Activated CD4-positive, alpha-beta memory T cell treated with anti-CD3 and anti-CD28 coated beads for 36 hours (primary cell): Measurements from ENCODE around the gene RERGL. TPM values are rescaled to one million over a fixed set of nuclear protein-coding genes. Genes with fewer than 3 reads are reported as not detected.

Experiments used
- CTCF ChIA-PET: fragments of 350-600 bp; sonication (Branson Sonifier 250); formaldehyde crosslinking; loops from one replicate; lab custom pipeline; 2021; ENCODE audit warnings: antibody characterized with exemption, inconsistent platforms; lab: Charles Lee
- POLR2A ChIA-PET: fragments of 350-600 bp; sonication (Branson Sonifier 250); formaldehyde crosslinking; loops from one replicate; lab custom pipeline; 2021; ENCODE audit warnings: antibody characterized with exemption; lab: Charles Lee
- DNase-seq: peaks from one replicate; pipeline ENCODE4 v3.0.0-alpha.2; 2020
- H3K27ac Mint-ChIP-seq: one replicate; pipeline ENCODE4 v1.8.0; 2021; ENCODE audit warnings: mixed read lengths
- H3K27me3 Mint-ChIP-seq: one replicate; pipeline ENCODE4 v1.8.0; 2021; ENCODE audit warnings: mixed read lengths
- H3K36me3 Mint-ChIP-seq: one replicate; pipeline ENCODE4 v1.8.0; 2021; ENCODE audit warnings: mixed read lengths
- H3K4me1 Mint-ChIP-seq: one replicate; pipeline ENCODE4 v1.8.0; 2021; ENCODE audit warnings: low read depth, mixed read lengths
- H3K4me3 Mint-ChIP-seq: one replicate; pipeline ENCODE4 v1.8.0; 2021; ENCODE audit warnings: mild to moderate bottlenecking, mixed read lengths
- H3K9me3 Mint-ChIP-seq: one replicate; pipeline ENCODE4 v1.8.0; 2021; ENCODE audit warnings: mixed read lengths
- intact Hi-C: fragments of 100-400 bp; cut with micrococcal nuclease; formaldehyde crosslinking; loops from one replicate; pipeline ENCODE4 v1.15.1; 2023
- total RNA-seq, 2 experiments: library from RNA; stranded (reverse); gene quantifications; one replicate each; pipeline ENCODE4 v1.2.3, GENCODE V29; 2021

Gene RERGL
- total RNA-seq: not detected

- H3K9me3 Mint-ChIP-seq: peaks cover 5% of the 10 kb centered on the region
- intact Hi-C loops: no loop called here
- no peaks in the 10 kb centered on the region for H3K27me3 Mint-ChIP-seq
- POLR2A ChIA-PET: no interaction called here
- no peak within 1 kb of the TSS for H3K4me3 Mint-ChIP-seq
- CTCF ChIA-PET: no interaction called here
- H3K4me1 Mint-ChIP-seq: no peaks in the 10 kb centered on the region
- no peak within 1 kb of the TSS for H3K27ac Mint-ChIP-seq
- DNase-seq: no peak
- no peaks in the 10 kb centered on the region for H3K36me3 Mint-ChIP-seq
Observed at GRCh38 chr12:18090093-18090492, at the start of gene RERGL. Gene RERGL (minus strand): TSS chr12:18090193. CDS start chr12:18090140, 53 bp downstream.

- Mint-ChIP-seq H3K4me3 (no peak overlapping the region), H3K27ac (no peak overlapping the region), H3K36me3 (no peaks in the 10 kb centered on the region), H3K27me3 (peaks cover 2% of the 10 kb centered on the region), H3K4me1 (no peaks in the 10 kb centered on the region), H3K9me3 (no peaks in the 10 kb centered on the region)
- no peak for DNase-seq
- intact Hi-C loops: no loop called here
- ChIA-PET CTCF (interaction anchor here (0.9 to 1.2 kb wide), 4 partner anchors 13 to 1050 kb away, joined by 3 read pairs; no protein-coding TSS in a partner anchor), POLR2A (no interaction called here)
Observed at GRCh38 chr12:18139254-18139653, 49.3 kb upstream of the RERGL start.

- POLR2A ChIA-PET: no interaction called here
- no peak overlapping the region for H3K27ac Mint-ChIP-seq
- no peaks in the 10 kb centered on the region for H3K36me3 Mint-ChIP-seq
- DNase-seq: no peak
- no peaks in the 10 kb centered on the region for H3K4me1 Mint-ChIP-seq
- H3K9me3 Mint-ChIP-seq: no peaks in the 10 kb centered on the region
- CTCF ChIA-PET: interaction anchor here (1.1 kb wide), 1 partner anchor 16 kb away, joined by 3 read pairs; no protein-coding TSS in a partner anchor
- intact Hi-C loops: no loop called here
- H3K4me3 Mint-ChIP-seq: no peak overlapping the region
- no peaks in the 10 kb centered on the region for H3K27me3 Mint-ChIP-seq
Observed at GRCh38 chr12:18135509-18135908, 45.5 kb upstream of the RERGL start.

GRCh38 chr12:18135086-18135485 is 45.1 kb upstream of the RERGL start:
- Mint-ChIP-seq H3K27ac (no peak overlapping the region), H3K36me3 (no peaks in the 10 kb centered on the region), H3K4me3 (no peak overlapping the region), H3K9me3 (no peaks in the 10 kb centered on the region), H3K27me3 (no peaks in the 10 kb centered on the region), H3K4me1 (no peaks in the 10 kb centered on the region)
- no peak for DNase-seq
- intact Hi-C loops: no loop called here
- CTCF ChIA-PET: no interaction called here
- POLR2A ChIA-PET: no interaction called here

GRCh38 chr12:18130851-18131250 is 40.9 kb upstream of the RERGL start:
- H3K27me3 Mint-ChIP-seq: no peaks in the 10 kb centered on the region
- POLR2A ChIA-PET: no interaction called here
- no peaks in the 10 kb centered on the region for H3K36me3 Mint-ChIP-seq
- intact Hi-C loops: no loop called here
- no peak for DNase-seq
- CTCF ChIA-PET: no interaction called here
- H3K9me3 Mint-ChIP-seq: peaks cover 13% of the 10 kb centered on the region
- H3K27ac Mint-ChIP-seq: no peak overlapping the region
- H3K4me3 Mint-ChIP-seq: no peak overlapping the region
- no peaks in the 10 kb centered on the region for H3K4me1 Mint-ChIP-seq

GRCh38 chr12:18123707-18124106 is 33.7 kb upstream of the RERGL start:
- intact Hi-C loops: no loop called here
- POLR2A ChIA-PET: no interaction called here
- Mint-ChIP-seq H3K4me1 (no peaks in the 10 kb centered on the region), H3K27me3 (no peaks in the 10 kb centered on the region), H3K36me3 (no peaks in the 10 kb centered on the region), H3K4me3 (no peak overlapping the region), H3K9me3 (peaks cover 15% of the 10 kb centered on the region), H3K27ac (no peak overlapping the region)
- CTCF ChIA-PET: no interaction called here
- DNase-seq: no peak

GRCh38 chr12:18120899-18121298 is 30.9 kb upstream of the RERGL start:
- H3K27ac Mint-ChIP-seq: no peak overlapping the region
- H3K27me3 Mint-ChIP-seq: no peaks in the 10 kb centered on the region
- H3K4me3 Mint-ChIP-seq: no peak overlapping the region
- intact Hi-C loops: no loop called here
- ChIA-PET CTCF (no interaction called here), POLR2A (no interaction called here)
- no peaks in the 10 kb centered on the region for H3K4me1 Mint-ChIP-seq
- peaks cover 4% of the 10 kb centered on the region for H3K9me3 Mint-ChIP-seq
- DNase-seq: no peak
- no peaks in the 10 kb centered on the region for H3K36me3 Mint-ChIP-seq

GRCh38 chr12:18108611-18109010 is 18.6 kb upstream of the RERGL start:
- Mint-ChIP-seq H3K9me3 (no peaks in the 10 kb centered on the region), H3K36me3 (no peaks in the 10 kb centered on the region)

GRCh38 chr12:18103624-18104023 is 13.6 kb upstream of the RERGL start:
- H3K27ac Mint-ChIP-seq: no peak overlapping the region
- intact Hi-C loops: no loop called here
- DNase-seq: no peak
- H3K4me3 Mint-ChIP-seq: no peak overlapping the region
- H3K27me3 Mint-ChIP-seq: no peaks in the 10 kb centered on the region
- CTCF ChIA-PET: no interaction called here
- no peaks in the 10 kb centered on the region for H3K9me3 Mint-ChIP-seq
- H3K4me1 Mint-ChIP-seq: no peaks in the 10 kb centered on the region
- POLR2A ChIA-PET: no interaction called here
- H3K36me3 Mint-ChIP-seq: no peaks in the 10 kb centered on the region

More at GRCh38 chr12:18108611-18109010, 18.6 kb upstream of the RERGL start:
- ChIA-PET CTCF (no interaction called here), POLR2A (no interaction called here)
- Mint-ChIP-seq H3K27ac (no peak overlapping the region), H3K4me3 (no peak overlapping the region), H3K27me3 (no peaks in the 10 kb centered on the region), H3K4me1 (no peaks in the 10 kb centered on the region)
- DNase-seq: no peak
- intact Hi-C loops: no loop called here

- intact Hi-C loops: no loop called here
- no peak overlapping the region for H3K4me3 Mint-ChIP-seq
- DNase-seq: no peak
- H3K4me1 Mint-ChIP-seq: no peaks in the 10 kb centered on the region
- H3K27ac Mint-ChIP-seq: no peak overlapping the region
- no peaks in the 10 kb centered on the region for H3K27me3 Mint-ChIP-seq
- POLR2A ChIA-PET: no interaction called here
- H3K9me3 Mint-ChIP-seq: no peaks in the 10 kb centered on the region
- no peaks in the 10 kb centered on the region for H3K36me3 Mint-ChIP-seq
- CTCF ChIA-PET: no interaction called here
Observed at GRCh38 chr12:18101043-18101442, 11.1 kb upstream of the RERGL start.

GRCh38 chr12:18084080-18084479 is 5.9 kb downstream of the RERGL start:
- no peaks in the 10 kb centered on the region for H3K36me3 Mint-ChIP-seq
- H3K27ac Mint-ChIP-seq: no peak overlapping the region
- H3K9me3 Mint-ChIP-seq: peaks cover 8% of the 10 kb centered on the region
- ChIA-PET CTCF (no interaction called here), POLR2A (no interaction called here)
- H3K27me3 Mint-ChIP-seq: no peaks in the 10 kb centered on the region
- intact Hi-C loops: no loop called here
- no peaks in the 10 kb centered on the region for H3K4me1 Mint-ChIP-seq
- no peak overlapping the region for H3K4me3 Mint-ChIP-seq
- no peak for DNase-seq

- CTCF ChIA-PET: no interaction called here
- Mint-ChIP-seq H3K9me3 (peaks cover 4% of the 10 kb centered on the region), H3K36me3 (no peaks in the 10 kb centered on the region), H3K27me3 (no peaks in the 10 kb centered on the region), H3K4me3 (no peak overlapping the region), H3K27ac (no peak overlapping the region), H3K4me1 (no peaks in the 10 kb centered on the region)
- POLR2A ChIA-PET: no interaction called here
- intact Hi-C loops: no loop called here
- no peak for DNase-seq
Observed at GRCh38 chr12:18079541-18080246, 10.3 kb downstream of the RERGL start.

GRCh38 chr12:18074001-18074400 is 16.0 kb downstream of the RERGL start:
- intact Hi-C loops: no loop called here
- Mint-ChIP-seq H3K36me3 (no peaks in the 10 kb centered on the region), H3K4me3 (no peak overlapping the region), H3K27ac (no peak overlapping the region), H3K9me3 (peaks cover 9% of the 10 kb centered on the region), H3K4me1 (no peaks in the 10 kb centered on the region), H3K27me3 (no peaks in the 10 kb centered on the region)
- ChIA-PET CTCF (no interaction called here), POLR2A (no interaction called here)
- DNase-seq: no peak
